ENCODE results near the gene CADM3.

Gene CADM3

GRCh38 chr1:159181328-159182024, 10.1 kb downstream of the CADM3 start:
- H2AFZ ChIP-seq (ENCODE audit: low read depth, low read length) = no peak overlapping the region
- H3K79me2 ChIP-seq (ENCODE audit: low read length) = no peaks in the 10 kb centered on the region
- H4K20me1 ChIP-seq (ENCODE audit: insufficient read depth, low read length) = peaks cover 19% of the 10 kb centered on the region
- H3K9ac ChIP-seq (ENCODE audit: low read length) = no peak overlapping the region
- no peaks in the 10 kb centered on the region for H3K9me3 ChIP-seq (ENCODE audit: insufficient read depth, low read length)
- no peak overlapping the region for H3K4me3 ChIP-seq (ENCODE audit: low read length)
- TF ChIP-seq CTCF (IDR thresholded peaks at IDR 0.05; ENCODE audit: low read depth, low read length) = no peak
- H3K4me2 ChIP-seq (ENCODE audit: low read length) = no peak overlapping the region
- H3K36me3 ChIP-seq (replicated peaks; ENCODE audit: low read depth, low read length) = no peaks in the 10 kb centered on the region
- H3K27ac ChIP-seq (ENCODE audit: low read length) = no peak overlapping the region
- peaks cover 20% of the 10 kb centered on the region for H3K27me3 ChIP-seq (ENCODE audit: low read depth, low read length)
- H3K4me1 ChIP-seq (ENCODE audit: low read length) = no peaks in the 10 kb centered on the region

- no peaks in the 10 kb centered on the region for H3K79me2 ChIP-seq (ENCODE audit: low read length)
- peaks cover 14% of the 10 kb centered on the region for H3K4me1 ChIP-seq (ENCODE audit: low read length)
- H3K27ac ChIP-seq (ENCODE audit: low read length) = no peak overlapping the region
- H2AFZ ChIP-seq (ENCODE audit: low read depth, low read length) = no peak overlapping the region
- TF ChIP-seq CTCF (IDR thresholded peaks at IDR 0.05; ENCODE audit: low read depth, low read length) (no peak), EZH2phosphoT487 (IDR thresholded peaks at IDR 0.05; ENCODE audit: low read depth) (no peak)
- H4K20me1 ChIP-seq (ENCODE audit: insufficient read depth, low read length) = peaks cover 9% of the 10 kb centered on the region; the same call in 1 of the 2 replicates
- H3K4me2 ChIP-seq (ENCODE audit: low read length) = no peak overlapping the region
- H3K36me3 ChIP-seq (replicated peaks; ENCODE audit: low read depth, low read length) = no peaks in the 10 kb centered on the region
- no peak overlapping the region for H3K9ac ChIP-seq (ENCODE audit: low read length)
- no peaks in the 10 kb centered on the region for H3K9me3 ChIP-seq (ENCODE audit: insufficient read depth, low read length)
- peaks cover 31% of the 10 kb centered on the region for H3K27me3 ChIP-seq (ENCODE audit: low read depth, low read length)
- no peak overlapping the region for H3K4me3 ChIP-seq (ENCODE audit: low read length)
Observed at GRCh38 chr1:159184201-159184600, 12.8 kb downstream of the CADM3 start.

GRCh38 chr1:159185121-159185520, 13.7 kb downstream of the CADM3 start:
- H3K9ac ChIP-seq (ENCODE audit: low read length) = no peak overlapping the region
- H3K4me1 ChIP-seq (ENCODE audit: low read length) = peaks cover 24% of the 10 kb centered on the region
- peaks cover 25% of the 10 kb centered on the region for H3K27me3 ChIP-seq (ENCODE audit: low read depth, low read length)
- H3K36me3 ChIP-seq (replicated peaks; ENCODE audit: low read depth, low read length) = no peaks in the 10 kb centered on the region
- H4K20me1 ChIP-seq (ENCODE audit: insufficient read depth, low read length) = peaks cover 9% of the 10 kb centered on the region; the same call in 1 of the 2 replicates
- no peak overlapping the region for H3K4me2 ChIP-seq (ENCODE audit: low read length)
- H3K9me3 ChIP-seq (ENCODE audit: insufficient read depth, low read length) = no peaks in the 10 kb centered on the region
- no peak overlapping the region for H2AFZ ChIP-seq (ENCODE audit: low read depth, low read length)
- no peaks in the 10 kb centered on the region for H3K79me2 ChIP-seq (ENCODE audit: low read length)
- H3K27ac ChIP-seq (ENCODE audit: low read length) = no peak overlapping the region
- no peak overlapping the region for H3K4me3 ChIP-seq (ENCODE audit: low read length)
- TF ChIP-seq EZH2phosphoT487 (IDR thresholded peaks at IDR 0.05; ENCODE audit: low read depth) (no peak), CTCF (IDR thresholded peaks at IDR 0.05; ENCODE audit: low read depth, low read length) (no peak)

- Histone ChIP-seq H3K36me3 (replicated peaks; ENCODE audit: low read depth, low read length) (no peaks in the 10 kb centered on the region), H3K9ac (ENCODE audit: low read length) (no peak overlapping the region), H3K4me3 (ENCODE audit: low read length) (no peak overlapping the region), H2AFZ (ENCODE audit: low read depth, low read length) (no peak overlapping the region), H3K27me3 (ENCODE audit: low read depth, low read length) (peaks cover 30% of the 10 kb centered on the region), H3K27ac (ENCODE audit: low read length) (no peak overlapping the region), H4K20me1 (ENCODE audit: insufficient read depth, low read length) (peaks cover 9% of the 10 kb centered on the region; the same call in 1 of the 2 replicates), H3K4me2 (ENCODE audit: low read length) (no peak overlapping the region; the same call in 1 of the 2 replicates), H3K4me1 (ENCODE audit: low read length) (peaks cover 27% of the 10 kb centered on the region), H3K9me3 (ENCODE audit: insufficient read depth, low read length) (no peaks in the 10 kb centered on the region), H3K79me2 (ENCODE audit: low read length) (no peaks in the 10 kb centered on the region)
- TF ChIP-seq EZH2phosphoT487 (IDR thresholded peaks at IDR 0.05; ENCODE audit: low read depth) (no peak), CTCF (IDR thresholded peaks at IDR 0.05; ENCODE audit: low read depth, low read length) (no peak)
Observed at GRCh38 chr1:159187033-159187432, 15.6 kb downstream of the CADM3 start.

All from OCI-LY3 (cell line).